Glutamatergic neuron (in vitro differentiated cells): ENCODE measurements around the gene KLLN. TPM values are rescaled to one million over a fixed set of nuclear protein-coding genes. Genes with fewer than 3 reads are reported as not detected.

Experiments used
- DNase-seq: peaks from one replicate; pipeline ENCODE4 v3.0.0; 2022
- H3K27ac Mint-ChIP-seq: one replicate; pipeline ENCODE4 v1.8.0; 2020; ENCODE audit warnings: mild to moderate bottlenecking, mixed read lengths, inconsistent platforms; ENCODE audit not compliant: unreplicated experiment
- H3K27me3 Mint-ChIP-seq: one replicate; pipeline ENCODE4 v1.8.0; 2020; ENCODE audit warnings: mild to moderate bottlenecking, moderate library complexity, mixed read lengths, inconsistent platforms; ENCODE audit not compliant: unreplicated experiment
- H3K36me3 Mint-ChIP-seq: one replicate; pipeline ENCODE4 v1.8.0; 2020; ENCODE audit warnings: mild to moderate bottlenecking, mixed read lengths, inconsistent platforms; ENCODE audit not compliant: unreplicated experiment
- H3K4me1 Mint-ChIP-seq: one replicate; pipeline ENCODE4 v1.8.0; 2020; ENCODE audit warnings: mild to moderate bottlenecking, low read depth, mixed read lengths, inconsistent platforms; ENCODE audit not compliant: unreplicated experiment
- H3K4me3 Mint-ChIP-seq: one replicate; pipeline ENCODE4 v1.8.0; 2020; ENCODE audit warnings: mild to moderate bottlenecking, mixed read lengths, inconsistent platforms; ENCODE audit not compliant: unreplicated experiment
- H3K9me3 Mint-ChIP-seq: one replicate; pipeline ENCODE4 v1.8.0; 2020; ENCODE audit warnings: mild to moderate bottlenecking, moderate library complexity, mixed read lengths, inconsistent platforms; ENCODE audit not compliant: unreplicated experiment
- CTCF ChIP-seq: fragments of 200-600 bp; sonication (generic); IDR thresholded peaks from one replicate; pipeline ENCODE4 v1.5.0; 2021; ENCODE audit not compliant: partially characterized antibody, unreplicated experiment
- total RNA-seq: library from RNA; stranded (reverse); fragmentation: NEBNext Ultra II Directional; extraction: Animal tissue kit (Norgen Biotek cat#: 25700); gene quantifications from one replicate; pipeline ENCODE4 v1.2.1, GENCODE V29; 2021; ENCODE audit not compliant: unreplicated experiment

KLLN gene
- total RNA-seq, 1 donor from 2014 or later, result 0.27 TPM

GRCh38 chr10:87826653-87827052 lies 36.7 kb downstream of the KLLN start:
- no peak overlapping the region for H3K4me3 Mint-ChIP-seq
- no peak overlapping the region for H3K27ac Mint-ChIP-seq
- H3K27me3 Mint-ChIP-seq, result peaks cover 3% of the 10 kb centered on the region
- no peak for DNase-seq
- no peak for TF ChIP-seq CTCF
- H3K4me1 Mint-ChIP-seq, result no peaks in the 10 kb centered on the region
- H3K36me3 Mint-ChIP-seq, result no peaks in the 10 kb centered on the region
- H3K9me3 Mint-ChIP-seq, result no peaks in the 10 kb centered on the region

- Mint-ChIP-seq H3K27me3 (peaks cover 3% of the 10 kb centered on the region), H3K27ac (no peak overlapping the region), H3K9me3 (peaks cover 4% of the 10 kb centered on the region), H3K4me3 (peak overlapping the region; percentile 71), H3K4me1 (peaks cover 10% of the 10 kb centered on the region), H3K36me3 (no peaks in the 10 kb centered on the region)
- DNase-seq, result no peak
- TF ChIP-seq CTCF, result no peak
Observed at GRCh38 chr10:87819289-87819585, 44.1 kb downstream of the KLLN start.

GRCh38 chr10:87818505-87819288 lies 44.6 kb downstream of the KLLN start:
- Mint-ChIP-seq H3K27me3 (peaks cover 3% of the 10 kb centered on the region), H3K9me3 (peaks cover 4% of the 10 kb centered on the region), H3K4me1 (peaks cover 10% of the 10 kb centered on the region), H3K27ac (peak overlapping the region; percentile 81), H3K4me3 (peak overlapping the region; percentile 95), H3K36me3 (no peaks in the 10 kb centered on the region)
- no peak for TF ChIP-seq CTCF
- peak; percentile 15 for DNase-seq

- Mint-ChIP-seq H3K4me1 (peaks cover 10% of the 10 kb centered on the region), H3K36me3 (no peaks in the 10 kb centered on the region), H3K27me3 (peaks cover 3% of the 10 kb centered on the region), H3K4me3 (peak within 1 kb of the TSS; percentile 95), H3K9me3 (peaks cover 4% of the 10 kb centered on the region), H3K27ac (peak within 1 kb of the TSS; percentile 98)
- TF ChIP-seq CTCF, result no peak
- DNase-seq, result peak; percentile 90
Observed at GRCh38 chr10:87817609-87818504, 45.5 kb downstream of the KLLN start, which contains the start of gene ATAD1. Gene ATAD1 (minus strand): TSS chr10:87818226. CDS start chr10:87814599, 3,627 bp downstream.
